ENCODE measurements around the gene STMN1.

- no peak for TF ChIP-seq POLR2A (IDR thresholded peaks at IDR 0.05; ENCODE audit: low read length)
- no peak for TF ChIP-seq GATA1 (IDR thresholded peaks at IDR 0.05; ENCODE audit: low read depth, low read length)
Measured at GRCh38 chr1:25955553-25955952, 49.3 kb upstream of the STMN1 start.
